GM12891 (cell line): ENCODE data around the gene LYG1.
"Not testable (repeated sequence)": the region's sequence is repeated elsewhere in the genome, so short reads cannot be mapped to it uniquely, and the experiment has no call there.

Source experiments
- POLR2A ChIP-seq: IDR thresholded peaks from 2 replicates; pipeline ENCODE4 v1.6.1; 2011; ENCODE audit warnings: low read depth, low read length, control low read depth
- POLR2AphosphoS5 ChIP-seq: IDR thresholded peaks from 2 replicates; pipeline ENCODE4 v1.6.1; 2011; ENCODE audit warnings: low read depth, low read length, control low read depth
- TAF1 ChIP-seq: IDR thresholded peaks from 2 replicates; pipeline ENCODE4 v1.6.1; 2011; ENCODE audit warnings: low read depth, low read length, control low read depth

DNA sequence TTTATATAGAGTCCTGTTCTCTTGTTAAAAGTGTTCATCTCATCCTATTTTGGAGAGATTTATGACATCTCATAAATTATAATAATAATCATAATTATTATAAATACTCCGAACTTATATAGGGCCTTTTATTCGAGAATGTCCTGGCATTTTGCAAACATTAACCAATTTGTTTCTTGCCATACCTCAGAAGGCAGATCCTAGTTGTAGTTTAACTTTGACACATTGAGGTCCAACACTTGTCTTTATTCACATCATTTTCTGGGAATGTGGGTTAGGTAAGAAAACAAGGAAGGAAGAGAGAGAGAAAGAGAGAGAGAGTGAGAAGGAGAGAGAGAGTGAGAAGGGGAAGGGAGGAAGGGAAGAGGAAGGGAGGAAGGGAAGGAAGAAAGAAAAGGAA lies at the start of gene LYG1:
- not testable (repeated sequence) for TF ChIP-seq POLR2A, TAF1, POLR2AphosphoS5
